ENCODE results near the gene E2F4. TPM values are rescaled to one million over a fixed set of nuclear protein-coding genes. Genes with fewer than 3 reads are reported as not detected.
A peak's percentile ranks its signal among the peaks of the same experiment; 100 is the strongest.

The E2F4 gene
- total and polyA plus RNA-seq, 2 experiments from 2014 or later = 67.0 to 135 TPM

- H3F3A ChIP-seq (replicated peaks; ENCODE audit: low read depth) = 0 out of 2 replicates have a peak, but pooled peaks cover 9% of the 10 kb centered on the region
- H3K4me2 ChIP-seq = no peak overlapping the region
- H3K4me3 ChIP-seq = no peak overlapping the region
- Mint-ChIP-seq H3K36me3 (ENCODE audit: low read depth) (peaks cover 49% of the 10 kb centered on the region), H3K9me3 (no peaks in the 10 kb centered on the region; the same call in 2 of the 3 replicates), H3K27ac (peak overlapping the region; percentile 61; the same call in 1 of the 2 replicates), H3K4me1 (peaks cover 32% of the 10 kb centered on the region), H3K4me3 (no peak overlapping the region; the same call in 2 of the 3 replicates), H3K27me3 (ENCODE audit: insufficient read depth, low read depth, poor library complexity) (peaks cover 9% of the 10 kb centered on the region)
- H3K9me2 ChIP-seq (ENCODE audit: insufficient read depth) = no peaks in the 10 kb centered on the region
- ATAC-seq (no peak), DNase-seq (ENCODE audit: low spot score) (no peak)
- H3K4me1 ChIP-seq (ENCODE audit: insufficient read depth) = peaks cover 10% of the 10 kb centered on the region
- H3K79me2 ChIP-seq (replicated peaks; ENCODE audit: insufficient read depth) = peaks cover 8% of the 10 kb centered on the region; the same call in 1 of the 2 replicates
- no peak overlapping the region for H2AFZ ChIP-seq
- H3K36me3 ChIP-seq (ENCODE audit: insufficient read depth) = peaks cover 6% of the 10 kb centered on the region; the same call in 1 of the 2 replicates
- no peak for TF ChIP-seq EZH2 (IDR thresholded peaks at IDR 0.05; ENCODE audit: low read depth, unreplicated experiment)
- H4K20me1 ChIP-seq (replicated peaks; ENCODE audit: insufficient read depth) = no peaks in the 10 kb centered on the region
- H3K27ac ChIP-seq (ENCODE audit: low read depth) = 0 out of 2 replicates have a peak overlapping the region, but pooled peaks have one; percentile 19
- no peaks in the 10 kb centered on the region for H3K27me3 ChIP-seq (ENCODE audit: insufficient read depth)
These were observed 45.7 kb downstream of the E2F4 start for GRCh38 chr16:67237396-67238277.

GRCh38 chr16:67238278-67238575 lies 46.3 kb downstream of the E2F4 start:
- Mint-ChIP-seq H3K9me3 (no peaks in the 10 kb centered on the region; the same call in 2 of the 3 replicates), H3K4me3 (no peak overlapping the region; the same call in 2 of the 3 replicates), H3K27me3 (ENCODE audit: insufficient read depth, low read depth, poor library complexity) (peaks cover 9% of the 10 kb centered on the region), H3K36me3 (ENCODE audit: low read depth) (peaks cover 47% of the 10 kb centered on the region), H3K4me1 (peaks cover 32% of the 10 kb centered on the region), H3K27ac (no peak overlapping the region)
- Histone ChIP-seq H3K9me2 (ENCODE audit: insufficient read depth) (no peaks in the 10 kb centered on the region), H3K4me3 (no peak overlapping the region), H3K4me1 (ENCODE audit: insufficient read depth) (peaks cover 10% of the 10 kb centered on the region), H3K27me3 (ENCODE audit: insufficient read depth) (no peaks in the 10 kb centered on the region), H3K79me2 (replicated peaks; ENCODE audit: insufficient read depth) (peaks cover 12% of the 10 kb centered on the region), H3K36me3 (ENCODE audit: insufficient read depth) (peaks cover 6% of the 10 kb centered on the region; the same call in 1 of the 2 replicates), H3K27ac (ENCODE audit: low read depth) (no peak overlapping the region), H4K20me1 (replicated peaks; ENCODE audit: insufficient read depth) (no peaks in the 10 kb centered on the region; the same call in 1 of the 2 replicates), H3F3A (replicated peaks; ENCODE audit: low read depth) (0 out of 2 replicates have a peak, but pooled peaks cover 9% of the 10 kb centered on the region), H3K4me2 (no peak overlapping the region), H2AFZ (no peak overlapping the region)
- DNase-seq (ENCODE audit: low spot score) = no peak
- no peak for ATAC-seq
- TF ChIP-seq JUNB (IDR thresholded peaks at IDR 0.05; ENCODE audit: unreplicated experiment) (no peak), ZNF331 (CRISPR knock-in tag; IDR thresholded peaks at IDR 0.05; ENCODE audit: low read depth) (no peak), CTCF (conservative IDR thresholded peaks at IDR 0.05; ENCODE audit: low read depth in 2 of 2) (no peak), ZNF114 (CRISPR knock-in tag; IDR thresholded peaks at IDR 0.05) (no peak), STAT1 (IDR thresholded peaks at IDR 0.05; ENCODE audit: unreplicated experiment) (no peak), REST (IDR thresholded peaks at IDR 0.05; ENCODE audit: unreplicated experiment) (no peak), ZNF462 (CRISPR knock-in tag; IDR thresholded peaks at IDR 0.05) (no peak)
